Upper lobe of right lung (tissue), 1 donor: ENCODE results near the gene AP2M1. TPM values are rescaled to one million over a fixed set of nuclear protein-coding genes. Genes with fewer than 3 reads are reported as not detected.

Source experiments
- ATAC-seq: fragments of 200-7000 bp; cut with Tn5 transposase; one replicate; pipeline ENCODE4 v1.9.1; 2020; ENCODE audit warnings: mild to moderate bottlenecking, moderate library complexity
- DNase-seq: peaks from one replicate; pipeline ENCODE4 v3.0.0-alpha.2; 2020
- H3K27ac ChIP-seq: fragments of 200-600 bp; one replicate; pipeline ENCODE4 v1.8.0; 2022
- H3K27me3 ChIP-seq: fragments of 200-600 bp; one replicate; pipeline ENCODE4 v1.8.0; 2022; ENCODE audit warnings: mild to moderate bottlenecking
- H3K36me3 ChIP-seq: fragments of 200-600 bp; one replicate; pipeline ENCODE4 v1.8.0; 2022
- H3K4me1 ChIP-seq: fragments of 200-600 bp; one replicate; pipeline ENCODE4 v1.8.0; 2022
- H3K4me3 ChIP-seq: fragments of 200-600 bp; one replicate; pipeline ENCODE4 v1.8.0; 2022; ENCODE audit warnings: mild to moderate bottlenecking
- H3K9me3 ChIP-seq: fragments of 200-600 bp; one replicate; pipeline ENCODE4 v1.8.0; 2022
- intact Hi-C: fragments of 100-400 bp; cut with DNase I; formaldehyde crosslinking; loops from one replicate; pipeline ENCODE4 v1.11.0; 2022
- total RNA-seq: library from RNA; stranded (reverse); fragmentation: NEBNext Ultra II Directional; extraction: Animal tissue kit (Norgen Biotek cat#: 25700); gene quantifications from one replicate; pipeline ENCODE4 v1.2.1, GENCODE V29; 2021
- TF ChIP-seq, protein P1 (sequence below): fragments of 200-600 bp; IDR thresholded peaks from one replicate; pipeline ENCODE4 v1.8.0; 2022; ENCODE audit warnings: antibody characterized with exemption
- donor health status: DM: no; HTN: yes; CAD: no; lungs with severe emphysema.

The AP2M1 gene
- total RNA-seq, 1 donor from 2014 or later = 245 TPM

DNA sequence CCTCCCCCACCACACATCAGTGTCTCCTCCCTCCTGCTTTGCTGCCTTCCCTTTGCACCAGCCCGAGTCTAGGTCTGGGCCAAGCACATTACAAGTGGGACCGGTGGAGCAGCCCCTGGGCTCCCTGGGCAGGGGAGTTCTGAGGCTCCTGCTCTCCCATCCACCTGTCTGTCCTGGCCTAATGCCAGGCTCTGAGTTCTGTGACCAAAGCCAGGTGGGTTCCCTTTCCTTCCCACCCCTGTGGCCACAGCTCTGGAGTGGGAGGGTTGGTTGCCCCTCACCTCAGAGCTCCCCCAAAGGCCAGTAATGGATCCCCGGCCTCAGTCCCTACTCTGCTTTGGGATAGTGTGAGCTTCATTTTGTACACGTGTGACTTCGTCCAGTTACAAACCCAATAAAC lies 9.0 kb downstream of the AP2M1 start:
- Histone ChIP-seq H3K27me3 (no peaks in the 10 kb centered on the region), H3K4me3 (no peak overlapping the region), H3K27ac (no peak overlapping the region), H3K9me3 (no peaks in the 10 kb centered on the region), H3K36me3 (peaks cover 66% of the 10 kb centered on the region), H3K4me1 (peaks cover 22% of the 10 kb centered on the region)
- no peak for ATAC-seq
- DNase-seq = no peak
- intact Hi-C loops = no loop called here
- TF ChIP-seq, protein P1, sequence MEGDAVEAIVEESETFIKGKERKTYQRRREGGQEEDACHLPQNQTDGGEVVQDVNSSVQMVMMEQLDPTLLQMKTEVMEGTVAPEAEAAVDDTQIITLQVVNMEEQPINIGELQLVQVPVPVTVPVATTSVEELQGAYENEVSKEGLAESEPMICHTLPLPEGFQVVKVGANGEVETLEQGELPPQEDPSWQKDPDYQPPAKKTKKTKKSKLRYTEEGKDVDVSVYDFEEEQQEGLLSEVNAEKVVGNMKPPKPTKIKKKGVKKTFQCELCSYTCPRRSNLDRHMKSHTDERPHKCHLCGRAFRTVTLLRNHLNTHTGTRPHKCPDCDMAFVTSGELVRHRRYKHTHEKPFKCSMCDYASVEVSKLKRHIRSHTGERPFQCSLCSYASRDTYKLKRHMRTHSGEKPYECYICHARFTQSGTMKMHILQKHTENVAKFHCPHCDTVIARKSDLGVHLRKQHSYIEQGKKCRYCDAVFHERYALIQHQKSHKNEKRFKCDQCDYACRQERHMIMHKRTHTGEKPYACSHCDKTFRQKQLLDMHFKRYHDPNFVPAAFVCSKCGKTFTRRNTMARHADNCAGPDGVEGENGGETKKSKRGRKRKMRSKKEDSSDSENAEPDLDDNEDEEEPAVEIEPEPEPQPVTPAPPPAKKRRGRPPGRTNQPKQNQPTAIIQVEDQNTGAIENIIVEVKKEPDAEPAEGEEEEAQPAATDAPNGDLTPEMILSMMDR = no peak

DNA sequence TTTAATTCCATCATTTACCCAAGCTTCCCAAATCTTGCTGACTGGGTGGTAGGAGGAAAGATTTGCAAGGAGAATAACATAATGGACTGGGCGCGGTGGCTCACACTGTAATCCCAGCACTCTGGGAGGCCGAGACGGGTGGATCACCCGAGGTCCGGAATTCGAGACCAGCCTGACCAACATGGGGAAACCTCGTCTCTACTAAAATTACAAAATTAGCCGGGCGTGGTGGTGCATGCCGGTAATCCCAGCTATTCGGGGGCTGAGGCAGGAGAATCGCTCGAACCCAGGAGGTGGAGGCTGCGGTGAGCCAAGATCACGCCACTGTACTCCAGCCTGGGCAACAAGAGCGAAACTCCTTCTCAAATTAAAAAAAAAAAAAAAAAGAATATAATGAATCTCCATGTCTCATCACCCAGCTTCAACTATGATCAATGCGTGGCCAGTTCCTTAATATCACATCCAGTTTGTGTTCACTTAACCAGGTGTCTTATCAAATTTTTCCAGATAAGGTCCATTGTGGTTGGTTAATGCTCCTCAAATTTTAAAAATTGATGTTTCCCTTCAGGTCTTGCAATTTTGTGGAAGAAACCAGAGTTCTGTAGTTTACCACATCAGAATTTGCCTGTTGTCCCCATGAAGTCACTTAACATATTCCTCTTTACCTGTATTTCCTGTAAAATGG lies 10.0 kb downstream of the AP2M1 start:
- intact Hi-C loops = no loop called here
- Histone ChIP-seq H3K4me1 (peaks cover 19% of the 10 kb centered on the region), H3K9me3 (no peaks in the 10 kb centered on the region), H3K36me3 (peaks cover 66% of the 10 kb centered on the region), H3K27ac (peak overlapping the region; percentile 80), H3K27me3 (no peaks in the 10 kb centered on the region), H3K4me3 (no peak overlapping the region)
- TF ChIP-seq, protein P1 = no peak
- ATAC-seq = no peak
- DNase-seq = no peak

- Histone ChIP-seq H3K27ac (peak overlapping the region; percentile 84), H3K4me1 (peaks cover 19% of the 10 kb centered on the region), H3K36me3 (peaks cover 66% of the 10 kb centered on the region), H3K27me3 (no peaks in the 10 kb centered on the region), H3K4me3 (peak overlapping the region; percentile 84), H3K9me3 (no peaks in the 10 kb centered on the region)
- intact Hi-C loops = no loop called here
- peak; percentile 98 for ATAC-seq
- DNase-seq = peak; percentile 100
- TF ChIP-seq, protein P1 = no peak
These were observed 11.0 kb downstream of the AP2M1 start for GRCh38 chr3:184185461-184186183.

- ATAC-seq (peak; percentile 37), DNase-seq (peak; percentile 82)
- Histone ChIP-seq H3K4me3 (peak within 1 kb of the TSS; percentile 84), H3K36me3 (peaks cover 66% of the 10 kb centered on the region), H3K27ac (peak within 1 kb of the TSS; percentile 84), H3K9me3 (no peaks in the 10 kb centered on the region), H3K4me1 (peaks cover 19% of the 10 kb centered on the region), H3K27me3 (no peaks in the 10 kb centered on the region)
- TF ChIP-seq, protein P1 = no peak
- intact Hi-C loops = no loop called here
These were observed 11.7 kb downstream of the AP2M1 start, which contains the start of gene ABCF3 for GRCh38 chr3:184186184-184186901. Gene ABCF3 (plus strand): TSS chr3:184186199. CDS start chr3:184186208, 9 bp downstream.

- Histone ChIP-seq H3K4me3 (peak overlapping the region; percentile 84), H3K36me3 (peaks cover 66% of the 10 kb centered on the region), H3K27ac (peak overlapping the region; percentile 84), H3K4me1 (peaks cover 19% of the 10 kb centered on the region), H3K27me3 (no peaks in the 10 kb centered on the region), H3K9me3 (no peaks in the 10 kb centered on the region)
- no peak for ATAC-seq
- intact Hi-C loops = no loop called here
- no peak for DNase-seq
- TF ChIP-seq, protein P1 = no peak
These were observed 12.2 kb downstream of the AP2M1 start for GRCh38 chr3:184186902-184187207.
